GM18505 (cell line): Measurements from ENCODE around the gene ITLN2.
"Not testable (repeated sequence)": the region's sequence is repeated elsewhere in the genome, so short reads cannot be mapped to it uniquely, and the experiment has no call there.

Source experiments
- ATAC-seq: cut with Tn5 transposase; IDR thresholded peaks from one replicate; pipeline ENCODE4 v1.9.1; 2021; ENCODE audit not compliant: unreplicated experiment
- POLR2A ChIP-seq: IDR thresholded peaks from 4 replicates; pipeline ENCODE4 v1.6.1; 2011; ENCODE audit warnings: borderline replicate concordance; ENCODE audit not compliant: insufficient read depth, insufficient read length; ENCODE audit errors: extremely low read depth

Gene ITLN2

GRCh38 chr1:160954158-160955104 lies at the start of gene ITLN2:
ITLN2 (minus strand) TSS chr1:160954809; CDS start chr1:160954741, 68 bp downstream.
- no peak for ATAC-seq
- TF ChIP-seq POLR2A, result no peak

GRCh38 chr1:161001525-161001924 lies 46.9 kb upstream of the ITLN2 start:
- no peak for ATAC-seq
- TF ChIP-seq POLR2A, result no peak

- no peak for ATAC-seq
- TF ChIP-seq POLR2A, result no peak
Measured at GRCh38 chr1:161000736-161001480, 46.3 kb upstream of the ITLN2 start.

GRCh38 chr1:160999376-160999775 lies 44.8 kb upstream of the ITLN2 start:
- no peak for TF ChIP-seq POLR2A
- no peak for ATAC-seq

- no peak for ATAC-seq
- no peak for TF ChIP-seq POLR2A
Measured at GRCh38 chr1:160997323-160998038, 42.9 kb upstream of the ITLN2 start.

- TF ChIP-seq POLR2A, result no peak
- ATAC-seq, result no peak
Measured at GRCh38 chr1:160996178-160996577, 41.6 kb upstream of the ITLN2 start.

GRCh38 chr1:160993544-160994193 lies 39.1 kb upstream of the ITLN2 start:
- no peak for ATAC-seq
- TF ChIP-seq POLR2A, result no peak

- ATAC-seq, result not testable (repeated sequence)
Measured at GRCh38 chr1:160992036-160992435, 37.4 kb upstream of the ITLN2 start.

- no peak for TF ChIP-seq POLR2A
- ATAC-seq, result no peak
Measured at GRCh38 chr1:160987359-160988050, 32.9 kb upstream of the ITLN2 start.

- TF ChIP-seq POLR2A, result no peak
- no peak for ATAC-seq
Measured at GRCh38 chr1:160985723-160986122, 31.1 kb upstream of the ITLN2 start.

- TF ChIP-seq POLR2A, result no peak
- no peak for ATAC-seq
Measured at GRCh38 chr1:160981584-160982411, 27.2 kb upstream of the ITLN2 start.

- no peak for ATAC-seq
- TF ChIP-seq POLR2A, result no peak
Measured at GRCh38 chr1:160979286-160979685, 24.7 kb upstream of the ITLN2 start.

GRCh38 chr1:160978510-160978927 lies 23.9 kb upstream of the ITLN2 start:
- no peak for ATAC-seq
- no peak for TF ChIP-seq POLR2A
